ENCODE results near the gene CDK19. TPM values are rescaled to one million over a fixed set of nuclear protein-coding genes. Genes with fewer than 3 reads are reported as not detected.
A peak's percentile ranks its signal among the peaks of the same experiment; 100 is the strongest.

Gene CDK19
- total and polyA plus RNA-seq, 2 of the 4 experiments (the other 2 are of a cell fraction), result 6.0 to 6.8 TPM

DNA sequence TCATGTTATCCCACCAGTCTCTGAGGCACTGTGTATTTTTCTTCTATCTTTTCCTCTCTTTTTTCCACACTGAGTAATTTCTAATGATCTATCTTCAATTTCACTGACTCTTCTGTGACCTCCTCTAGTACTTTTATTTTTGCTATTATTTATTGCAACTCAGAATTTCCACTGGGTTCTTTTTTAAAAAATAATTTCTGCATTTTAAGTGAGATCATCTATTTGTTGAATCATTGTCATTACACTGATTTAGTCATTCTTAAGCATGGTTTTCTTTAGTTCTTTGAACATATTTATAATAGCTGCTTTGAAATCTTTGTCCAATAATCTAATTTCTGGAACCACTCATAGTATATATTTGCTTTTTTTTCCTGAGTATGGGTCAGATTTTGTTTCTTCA, 242.1 kb downstream of the CDK19 start:
- Histone ChIP-seq H3K56ac (ENCODE audit: extremely low read depth, insufficient read depth, low read length) (no peak overlapping the region), H3K79me1 (ENCODE audit: low read depth in 1 of 2, low read length in 2 of 2) (no peaks in the 10 kb centered on the region), H3K4me2 (ENCODE audit: low read depth, low read length) (no peak overlapping the region), H2AK5ac (ENCODE audit: low read depth, low read length) (no peak overlapping the region), H3K23ac (ENCODE audit: low read depth, low read length) (no peak overlapping the region), H3K27me3 (ENCODE audit: control insufficient read depth, insufficient read depth, low read length) (no peaks in the 10 kb centered on the region), H3K9ac (ENCODE audit: low read depth, low read length) (no peak overlapping the region), H3K36me3 (ENCODE audit: control insufficient read depth, insufficient read depth, low read length) (no peaks in the 10 kb centered on the region), H3K14ac (replicated peaks; ENCODE audit: low read depth, low read length) (no peak overlapping the region), H3K27ac (ENCODE audit: insufficient read depth, low read length) (no peak overlapping the region), H2BK15ac (ENCODE audit: low read depth, low read length) (no peak overlapping the region), H4K20me1 (ENCODE audit: insufficient read depth, low read length) (no peaks in the 10 kb centered on the region), H3K4ac (ENCODE audit: low read depth, low read length) (no peak overlapping the region), H2AFZ (replicated peaks; ENCODE audit: low read length, poor library complexity) (no peak overlapping the region), H2BK20ac (ENCODE audit: low read depth, low read length) (no peak overlapping the region), H3K4me1 (ENCODE audit: control insufficient read depth, insufficient read depth, low read length) (no peaks in the 10 kb centered on the region), H3K9me3 (ENCODE audit: control insufficient read depth, insufficient read depth, low read length) (no peaks in the 10 kb centered on the region), H4K91ac (ENCODE audit: insufficient read depth, low read depth, low read length) (no peak overlapping the region), H4K8ac (ENCODE audit: low read depth in 2 of 2, low read length in 2 of 2) (no peak overlapping the region), H3K9me1 (ENCODE audit: insufficient read depth, low read length) (no peaks in the 10 kb centered on the region; the same call in 1 of the 2 replicates), H3K4me3 (ENCODE audit: insufficient read depth, low read depth, low read length) (no peak overlapping the region), H3K18ac (ENCODE audit: low read depth, low read length) (no peak overlapping the region), H2BK5ac (ENCODE audit: low read depth, low read length, poor library complexity, severe bottlenecking) (no peak overlapping the region), H2AK9ac (replicated peaks; ENCODE audit: low read depth, low read length, poor library complexity) (no peak overlapping the region), H4K5ac (ENCODE audit: low read depth, low read length) (no peak overlapping the region), H2BK120ac (ENCODE audit: low read depth, low read length) (no peak overlapping the region)
- no TSS peak for BruUV-seq (replicated peaks)
- peak; percentile 34 for DNase-seq
- in situ Hi-C loops (cut with MboI; ENCODE audit: low sequenced_read_pairs), result no loop called here
- intact Hi-C loops (cut with micrococcal nuclease), result no loop called here
- dilution Hi-C loops (cut with HindIII; ENCODE audit: low sequenced_read_pairs, unreplicated experiment), result no loop called here
- POLR2A ChIA-PET (ENCODE audit: unreplicated experiment), result no interaction called here
- TF ChIP-seq SMC3 (IDR thresholded peaks at IDR 0.05; ENCODE audit: low read depth, low read length) (no peak), MAZ (IDR thresholded peaks at IDR 0.05; ENCODE audit: borderline replicate concordance, low read depth, low read length) (no peak), MXI1 (IDR thresholded peaks at IDR 0.05; ENCODE audit: borderline replicate concordance, low read depth, low read length) (no peak), RCOR1 (IDR thresholded peaks at IDR 0.05; ENCODE audit: insufficient replicate concordance, low read length) (no peak), RAD21 (IDR thresholded peaks at IDR 0.05; ENCODE audit: low read length) (no peak), BHLHE40 (IDR thresholded peaks at IDR 0.05; ENCODE audit: low read depth, low read length) (no peak), NFE2L2 (IDR thresholded peaks at IDR 0.05; ENCODE audit: low read depth, low read length) (no peak)
- TF ChIP-seq, protein P1, sequence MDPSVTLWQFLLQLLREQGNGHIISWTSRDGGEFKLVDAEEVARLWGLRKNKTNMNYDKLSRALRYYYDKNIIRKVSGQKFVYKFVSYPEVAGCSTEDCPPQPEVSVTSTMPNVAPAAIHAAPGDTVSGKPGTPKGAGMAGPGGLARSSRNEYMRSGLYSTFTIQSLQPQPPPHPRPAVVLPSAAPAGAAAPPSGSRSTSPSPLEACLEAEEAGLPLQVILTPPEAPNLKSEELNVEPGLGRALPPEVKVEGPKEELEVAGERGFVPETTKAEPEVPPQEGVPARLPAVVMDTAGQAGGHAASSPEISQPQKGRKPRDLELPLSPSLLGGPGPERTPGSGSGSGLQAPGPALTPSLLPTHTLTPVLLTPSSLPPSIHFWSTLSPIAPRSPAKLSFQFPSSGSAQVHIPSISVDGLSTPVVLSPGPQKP (IDR thresholded peaks at IDR 0.05; ENCODE audit: borderline replicate concordance, low read depth, low read length), result no peak
- ATAC-seq (ENCODE audit: low read depth), result no peak
- CTCF ChIA-PET, result no interaction called here

All from IMR-90 (cell line).